AG04449 (cell line): ENCODE results near the gene CYRIA.

ENCODE experiments used
- CTCF ChIA-PET: fragments of 350-600 bp; formaldehyde crosslinking; extraction: SDS; loops from one replicate; lab custom pipeline; 2021; ENCODE audit warnings: antibody characterized with exemption; lab: Yijun Ruan, JAX
- POLR2A ChIA-PET: fragments of 400-600, 350-600 bp; formaldehyde crosslinking; extraction: SDS; loops from one replicate; lab custom pipeline; 2020; ENCODE audit warnings: antibody characterized with exemption, inconsistent platforms; lab: Yijun Ruan, JAX
- DNase-seq: peaks from one replicate; pipeline ENCODE4 v3.0.0-alpha.2; 2010; ENCODE audit warnings: low read depth, low spot score
- H3K4me3 ChIP-seq: 2 replicates; pipeline ENCODE4 v1.5.1; 2011; ENCODE audit warnings: low read depth, mild to moderate bottlenecking, control low read depth, low read length
- CTCF ChIP-seq: IDR thresholded peaks from one replicate; pipeline ENCODE4 v1.5.1; 2011; ENCODE audit warnings: mild to moderate bottlenecking, moderate library complexity, low read length, control low read depth, inconsistent platforms; ENCODE audit not compliant: insufficient read depth; ENCODE audit errors: missing control alignments

CYRIA gene

DNA sequence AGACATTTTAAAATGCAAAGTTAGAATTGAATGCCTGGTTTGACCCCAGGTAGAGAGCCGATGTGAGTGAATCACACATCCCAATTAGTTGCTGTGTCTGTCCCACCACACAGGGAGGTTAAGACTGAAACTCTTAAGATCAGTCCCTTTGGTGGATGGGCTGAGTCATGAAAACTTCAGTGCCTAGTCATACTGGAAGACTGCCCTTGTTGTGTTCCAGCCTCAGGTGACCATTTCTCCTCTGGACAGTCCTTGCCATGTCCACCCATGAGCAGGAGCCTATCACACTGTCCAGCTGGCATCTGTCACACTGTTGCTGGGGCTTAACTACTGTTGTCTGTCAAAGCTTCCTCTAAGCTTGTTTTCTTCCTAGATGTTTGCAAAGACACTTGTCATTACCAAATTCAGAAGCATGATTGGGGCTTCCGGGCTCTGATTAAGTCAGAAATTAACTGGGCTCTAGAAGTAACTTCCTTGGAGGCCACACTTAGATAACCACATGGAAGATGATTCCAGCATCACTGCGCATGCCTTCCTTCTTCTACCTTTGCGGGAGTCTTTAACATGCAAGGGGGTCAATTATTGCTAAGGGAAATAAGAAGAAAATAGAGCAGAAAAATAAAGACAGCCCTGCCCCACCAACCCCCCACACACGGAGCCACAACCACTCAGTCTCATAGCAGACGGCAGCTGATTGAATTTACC, 21.3 kb downstream of the CYRIA start:
- POLR2A ChIA-PET, result no interaction called here

DNA sequence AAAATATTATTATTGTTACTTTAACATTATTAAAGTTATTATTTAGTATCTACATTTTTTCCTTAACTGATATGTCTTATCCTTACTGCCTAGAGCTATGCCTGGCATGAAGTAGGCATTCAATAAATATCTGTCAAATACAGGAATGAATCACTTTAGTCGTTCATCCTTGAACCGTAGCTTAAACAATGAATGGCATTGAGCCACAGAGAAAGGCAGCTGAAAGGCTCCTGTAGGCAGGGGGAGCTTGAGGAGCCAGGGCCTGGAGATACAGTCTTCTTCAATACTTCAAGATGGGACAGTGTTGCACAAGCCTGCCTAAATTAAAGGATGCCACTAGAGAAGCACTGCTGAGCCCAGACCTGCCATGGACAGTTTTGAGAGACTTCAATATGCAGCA, 22.5 kb downstream of the CYRIA start:
- no peak overlapping the region for H3K4me3 ChIP-seq
- POLR2A ChIA-PET, result no interaction called here
- no peak for DNase-seq
- CTCF ChIA-PET, result no interaction called here
- TF ChIP-seq CTCF, result no peak

More for the DNA sequence above, 21.3 kb downstream of the CYRIA start:
- CTCF ChIA-PET, result no interaction called here
- H3K4me3 ChIP-seq, result no peak overlapping the region
- DNase-seq, result no peak
- no peak for TF ChIP-seq CTCF

GRCh38 chr2:16642088-16642487, 23.5 kb downstream of the CYRIA start:
- no peak for TF ChIP-seq CTCF
- no peak for DNase-seq
- H3K4me3 ChIP-seq, result no peak overlapping the region
- POLR2A ChIA-PET, result no interaction called here
- CTCF ChIA-PET, result no interaction called here

GRCh38 chr2:16641509-16641908, 24.1 kb downstream of the CYRIA start:
- ChIA-PET POLR2A (no interaction called here), CTCF (no interaction called here)
- no peak overlapping the region for H3K4me3 ChIP-seq
- no peak for DNase-seq
- TF ChIP-seq CTCF, result no peak

- TF ChIP-seq CTCF, result no peak
- no peak overlapping the region for H3K4me3 ChIP-seq
- ChIA-PET CTCF (no interaction called here), POLR2A (no interaction called here)
- no peak for DNase-seq
Observed at GRCh38 chr2:16640867-16641266, 24.8 kb downstream of the CYRIA start.

GRCh38 chr2:16640001-16640700, 25.5 kb downstream of the CYRIA start:
- ChIA-PET POLR2A (no interaction called here), CTCF (no interaction called here)
- no peak overlapping the region for H3K4me3 ChIP-seq
- no peak for TF ChIP-seq CTCF
- DNase-seq, result no peak
